NT2/D1 (cell line): ENCODE data around the gene STK38L.

Source experiments
- SUZ12 ChIP-seq: IDR thresholded peaks from 2 replicates; pipeline ENCODE4 v1.6.1; 2011; ENCODE audit not compliant: insufficient read length, insufficient read depth; ENCODE audit errors: extremely low read depth
- YY1 ChIP-seq: IDR thresholded peaks from 2 replicates; pipeline ENCODE4 v1.6.1; 2011; ENCODE audit not compliant: insufficient read length, insufficient read depth
- ZNF274 ChIP-seq: IDR thresholded peaks from 2 replicates; pipeline ENCODE4 v1.6.1; 2011; ENCODE audit warnings: mild to moderate bottlenecking, low read depth, low read length

- TF ChIP-seq YY1 (no peak), ZNF274 (no peak), SUZ12 (no peak)
These were observed 14.7 kb upstream of the STK38L start for GRCh38 chr12:27229367-27229766.
